ENCODE measurements around the gene EYA4. TPM values are rescaled to one million over a fixed set of nuclear protein-coding genes. Genes with fewer than 3 reads are reported as not detected.

Gene EYA4
- polyA plus RNA-seq, 12 donors = 11.0 to 40.0 (median 22.6) TPM; not detected in 1

DNA sequence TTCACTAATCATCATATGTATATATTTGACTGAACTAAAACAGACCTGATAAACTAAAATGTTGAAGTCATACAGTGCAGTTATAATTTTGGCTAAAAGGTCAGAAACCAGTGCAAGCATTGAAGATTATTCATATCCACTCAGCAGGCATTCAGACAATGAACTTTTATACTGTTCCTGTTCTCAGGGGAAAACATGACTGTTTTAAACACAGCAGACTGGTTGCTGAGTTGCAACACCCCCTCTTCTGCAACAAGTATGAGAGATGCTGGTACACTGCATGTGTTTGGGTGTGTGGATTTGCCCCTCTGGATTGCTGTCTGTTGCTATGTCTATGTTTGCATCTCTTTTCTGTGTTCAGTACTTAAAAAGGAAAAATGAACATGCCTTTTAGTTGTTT lies 206.8 kb downstream of the EYA4 start:
- no peak for DNase-seq

- DNase-seq = no peak
These were observed 215.3 kb downstream of the EYA4 start for GRCh38 chr6:133456439-133456838.

DNA sequence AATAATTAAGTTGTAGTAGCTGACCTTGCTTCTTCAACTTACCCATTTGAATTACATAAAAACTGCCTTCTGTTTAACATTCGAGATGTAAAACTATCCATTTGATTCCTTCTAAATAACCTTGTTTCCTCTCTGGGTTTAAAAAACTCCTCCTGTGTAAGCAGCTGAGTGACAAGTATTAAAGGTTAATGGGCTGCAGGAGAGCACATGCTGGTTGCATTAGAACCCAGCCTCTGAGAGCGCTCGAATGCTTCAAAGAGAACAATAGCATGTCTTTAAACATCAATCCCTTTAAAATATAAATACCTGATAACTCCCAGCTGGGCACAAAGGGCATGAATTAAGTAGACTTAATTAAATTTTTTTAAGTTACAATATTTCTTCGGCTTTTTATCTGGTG lies 215.8 kb downstream of the EYA4 start:
- DNase-seq = no peak

DNA sequence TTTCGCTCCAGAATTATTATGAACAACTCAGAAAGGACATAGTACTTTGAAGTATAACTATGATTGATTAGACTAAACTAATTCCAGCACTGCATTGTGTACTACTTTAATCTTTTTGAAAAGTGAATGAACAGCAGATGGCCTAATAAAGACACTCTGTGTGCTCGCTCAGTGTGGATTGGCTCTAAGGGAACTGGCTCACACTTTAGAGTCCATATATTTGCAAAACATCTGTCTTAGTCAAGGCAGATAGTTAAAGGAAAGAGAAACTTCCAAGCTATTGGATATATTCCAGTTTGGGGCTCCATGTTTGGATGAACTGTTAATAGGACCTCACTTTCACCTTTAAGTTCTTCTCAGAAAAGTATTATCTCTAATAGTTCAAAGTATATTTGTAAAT lies 218.9 kb downstream of the EYA4 start:
- peak; percentile 22 for DNase-seq

DNA sequence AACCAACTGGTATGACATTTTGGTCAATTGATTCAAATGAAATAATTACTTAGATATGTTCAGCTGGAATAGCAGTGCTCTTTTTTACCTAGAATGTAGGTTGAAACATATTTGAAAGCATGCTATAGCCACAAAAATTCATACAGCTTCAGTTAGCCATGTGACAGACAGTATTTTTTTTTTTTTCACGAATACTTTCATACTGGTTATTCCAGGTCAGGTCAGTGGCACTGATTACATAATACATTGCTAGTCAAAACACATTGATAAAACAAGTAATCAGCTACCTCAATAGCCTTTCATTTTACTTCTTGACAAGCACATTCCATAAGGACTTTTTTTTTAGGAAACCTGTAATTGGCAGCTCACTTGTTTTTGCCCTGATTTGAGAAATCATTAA lies 222.6 kb downstream of the EYA4 start:
- no peak for DNase-seq

- DNase-seq = no peak
These were observed 225.5 kb downstream of the EYA4 start for GRCh38 chr6:133466680-133467079.

DNA sequence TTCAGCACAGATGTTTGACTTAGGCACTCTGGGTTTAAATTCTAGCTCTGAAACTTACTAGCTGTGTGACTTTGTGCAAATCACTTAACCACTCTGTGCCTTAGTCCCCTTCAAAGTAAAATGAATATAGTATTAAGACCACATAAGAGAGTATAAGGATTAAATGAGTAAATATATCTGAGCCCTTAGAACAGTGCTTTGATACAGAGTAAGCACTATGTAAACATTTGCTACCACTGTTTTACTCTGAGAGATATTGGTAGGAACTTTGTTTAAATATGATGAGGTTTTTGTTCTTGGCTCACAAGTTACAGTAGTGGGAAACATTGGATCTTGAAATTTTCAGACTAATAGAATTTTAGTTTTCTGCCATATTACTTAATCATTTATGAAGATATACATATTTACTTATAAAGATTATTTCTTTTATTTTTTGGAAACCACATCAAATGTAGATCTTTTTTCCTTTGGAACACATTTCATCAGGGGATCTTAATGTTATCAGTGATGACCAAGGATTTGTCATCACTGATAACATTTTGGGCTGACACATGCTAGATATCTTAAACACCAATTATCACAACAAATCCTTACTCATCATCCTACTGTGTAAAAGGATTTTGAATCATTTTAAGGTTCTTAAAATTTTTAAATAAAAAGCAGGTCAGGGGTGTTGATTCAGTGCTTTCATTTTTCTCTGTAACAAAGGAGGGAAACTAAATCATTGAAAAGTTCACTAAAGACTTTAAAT lies 226.2 kb downstream of the EYA4 start:
- no peak for DNase-seq

- no peak for DNase-seq
These were observed 226.8 kb downstream of the EYA4 start for GRCh38 chr6:133467982-133468380.

DNA sequence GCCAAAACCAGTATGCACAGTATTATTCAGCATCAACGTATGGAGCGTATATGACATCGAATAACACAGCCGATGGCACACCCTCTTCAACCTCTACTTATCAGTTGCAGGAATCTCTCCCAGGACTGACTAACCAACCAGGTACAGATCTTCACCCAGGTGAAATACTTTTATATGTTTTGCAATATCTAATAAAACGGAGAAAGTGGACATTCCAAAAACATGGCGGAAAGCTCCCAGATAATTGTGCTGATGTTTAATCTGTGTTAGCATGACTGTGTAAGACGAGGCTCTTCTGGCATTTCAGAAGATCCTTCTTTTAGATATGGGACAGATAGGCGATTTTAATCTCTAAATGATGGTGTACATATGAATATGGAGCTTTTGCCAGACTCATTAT lies 227.4 kb downstream of the EYA4 start:
- no peak for DNase-seq

DNA sequence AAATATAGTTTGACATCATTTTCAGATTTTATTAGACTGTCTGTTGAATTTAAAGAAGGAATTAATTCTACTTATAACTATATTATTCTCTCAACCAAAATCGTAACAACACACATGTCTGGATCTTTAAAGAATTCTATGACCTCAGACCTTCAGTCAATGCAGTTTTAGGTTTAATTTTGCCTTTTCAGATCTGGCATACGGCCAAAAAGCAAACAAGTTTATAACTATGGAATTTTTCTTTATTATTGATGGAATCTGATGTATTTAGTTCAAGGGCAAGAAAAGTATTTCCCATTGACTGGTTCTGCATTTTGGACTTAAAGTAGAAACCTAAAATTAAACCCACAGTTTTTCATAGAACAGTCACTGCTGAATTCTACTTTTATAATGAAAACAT lies 233.4 kb downstream of the EYA4 start:
- no peak for DNase-seq

DNA sequence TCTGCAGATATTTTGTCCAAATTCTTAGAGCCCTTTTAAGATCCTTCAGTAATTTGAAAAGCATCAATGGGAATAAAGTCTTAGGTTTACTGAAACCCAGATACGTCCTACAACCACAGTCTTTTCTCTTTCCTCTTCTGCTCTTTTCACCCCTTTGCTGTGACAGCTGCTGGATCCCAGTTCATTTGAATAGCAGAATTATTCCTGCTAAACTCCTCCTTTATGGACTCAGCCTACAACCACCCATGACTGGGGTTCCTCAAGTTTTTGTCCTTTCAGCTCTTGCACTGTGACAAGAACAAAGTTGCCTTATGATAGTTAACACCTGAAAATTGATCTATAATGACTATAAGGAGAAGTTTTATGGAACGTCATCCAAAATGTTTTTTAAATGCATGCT lies 237.5 kb downstream of the EYA4 start:
- DNase-seq = no peak

GRCh38 chr6:133487174-133487573 lies 246.0 kb downstream of the EYA4 start:
- DNase-seq = no peak

GRCh38 chr6:133495205-133495903 lies 254.2 kb downstream of the EYA4 start:
- DNase-seq = no peak

GRCh38 chr6:133499662-133500061 lies 258.5 kb downstream of the EYA4 start:
- no peak for DNase-seq

GRCh38 chr6:133501675-133502270 lies 260.6 kb downstream of the EYA4 start:
- DNase-seq = no peak

DNA sequence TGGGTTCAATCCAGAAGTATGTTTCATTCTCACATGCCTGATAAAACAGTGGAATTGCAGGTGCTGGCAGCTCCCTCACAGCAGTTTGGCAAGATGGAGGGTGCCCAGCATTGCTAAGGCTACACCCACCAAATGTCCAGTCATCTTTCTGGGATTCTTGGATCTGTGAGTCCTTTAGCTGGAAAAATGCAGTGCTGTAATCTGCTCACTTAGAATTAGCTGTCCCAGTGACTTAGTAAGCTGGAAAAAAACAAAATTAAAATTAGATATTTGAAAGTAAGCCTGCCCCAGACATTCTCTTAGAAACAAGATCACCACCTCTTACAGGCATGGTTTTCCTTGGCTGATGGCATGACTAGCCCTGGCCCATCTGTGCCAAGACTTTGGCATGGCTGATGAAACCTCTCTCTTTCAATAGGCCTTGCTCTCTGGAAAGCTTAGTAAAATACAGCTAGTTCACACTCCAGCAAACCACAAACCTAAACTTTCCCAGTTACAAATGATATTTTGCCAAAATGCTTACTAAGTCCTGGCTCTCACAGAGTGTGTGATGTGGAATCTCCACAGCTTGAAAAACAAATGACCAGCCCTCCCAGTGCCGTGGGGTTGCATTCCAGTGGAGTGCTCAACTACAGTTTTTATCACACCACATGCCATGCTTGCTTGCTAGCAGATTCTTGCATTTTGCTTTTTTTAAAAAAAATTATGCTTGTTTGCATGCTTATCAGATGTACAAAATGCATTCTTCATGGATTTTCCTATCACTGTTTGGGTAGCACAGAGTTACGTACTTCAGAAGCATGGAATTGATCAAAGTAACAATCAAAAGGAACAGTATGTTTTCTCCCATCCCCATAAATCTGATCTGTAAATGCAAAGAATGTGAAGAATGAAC lies 261.5 kb downstream of the EYA4 start:
- peak; percentile 31 for DNase-seq

- no peak for DNase-seq
These were observed 262.2 kb downstream of the EYA4 start for GRCh38 chr6:133503336-133503729.

DNA sequence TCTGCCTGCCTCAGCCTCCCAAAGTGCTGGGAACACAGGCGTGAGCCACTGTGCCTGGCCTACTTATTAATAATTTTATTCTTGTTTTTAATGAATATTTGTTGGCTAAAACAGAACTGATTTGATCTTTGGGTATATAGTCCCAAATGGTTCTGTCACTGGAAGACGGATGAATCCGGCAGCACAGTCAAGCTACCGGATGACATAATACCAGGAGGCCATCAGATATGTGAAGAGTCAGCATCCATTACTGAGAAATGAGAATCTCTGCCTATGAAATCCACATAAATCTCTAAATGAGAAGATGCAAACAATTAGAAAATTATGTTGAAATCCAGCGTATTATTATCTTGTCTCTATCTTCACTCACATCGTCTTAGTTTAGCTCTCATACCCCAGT lies 263.0 kb downstream of the EYA4 start:
- DNase-seq = no peak

DNA sequence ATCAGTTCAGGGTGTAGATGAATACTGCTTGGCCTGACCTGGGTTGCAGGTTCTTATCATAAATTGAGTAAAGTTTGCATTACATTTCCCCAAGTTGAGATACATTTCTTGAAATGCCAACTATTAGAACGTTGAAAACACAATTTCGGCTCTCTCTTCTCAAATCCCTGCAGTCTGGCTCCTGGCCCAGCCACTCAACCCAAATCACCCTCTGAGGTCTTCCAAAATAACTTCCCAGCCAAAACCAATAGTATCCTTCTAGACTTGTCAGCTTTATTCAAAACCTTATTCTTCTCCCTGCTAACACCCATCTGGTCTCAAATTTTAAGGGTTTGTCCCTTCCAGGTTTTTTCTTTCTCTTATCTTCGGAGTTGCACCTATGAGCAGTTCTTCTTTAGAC lies 263.6 kb downstream of the EYA4 start:
- no peak for DNase-seq

DNA sequence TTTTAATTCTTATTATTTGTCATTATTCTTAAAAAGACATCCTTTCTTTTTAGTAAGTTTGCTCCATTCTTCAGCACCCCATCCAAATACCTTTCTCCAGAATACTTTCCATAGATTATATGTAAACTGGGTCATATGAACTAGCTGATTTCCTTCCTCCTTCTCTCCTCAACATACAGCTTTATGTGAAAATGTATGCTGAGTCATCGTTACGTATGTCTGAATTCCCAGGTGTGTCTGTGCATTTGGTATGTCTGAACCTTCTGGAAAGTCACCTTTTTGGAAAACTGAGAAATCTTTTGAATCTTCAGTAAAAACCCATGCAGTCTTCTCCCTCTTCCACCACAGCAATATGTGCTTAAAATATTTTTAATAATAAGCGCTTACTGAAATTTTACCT lies 264.5 kb downstream of the EYA4 start:
- DNase-seq = no peak

GRCh38 chr6:133512410-133513016 lies 271.4 kb downstream of the EYA4 start:
- DNase-seq = peak; percentile 49

DNA sequence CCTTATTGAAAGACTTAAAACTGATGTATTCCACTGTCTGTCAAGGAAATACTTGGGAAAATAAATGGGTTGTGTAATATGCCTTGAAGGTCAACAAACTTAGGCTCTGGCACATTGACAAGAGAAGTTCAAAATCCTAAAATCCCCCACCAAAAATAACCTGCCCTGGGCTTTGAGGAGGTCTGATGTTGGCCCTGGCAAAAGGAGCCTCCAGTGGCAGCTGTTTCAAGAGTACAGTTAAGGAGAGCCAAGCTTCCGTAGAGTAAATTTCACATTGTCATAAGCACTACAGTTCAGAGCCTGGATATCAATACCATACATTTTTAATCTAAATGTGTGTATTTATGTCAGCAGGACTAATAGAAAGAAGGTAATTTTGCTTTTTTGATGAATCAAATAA lies 282.7 kb downstream of the EYA4 start:
- no peak for DNase-seq
